Stimulated activated CD4-positive, alpha-beta T cell treated with anti-CD3 and anti-CD28 coated beads, TNF-alpha, amount 100 ng/mL, for 4 hours (primary cell): Measurements from ENCODE around the gene CDA.

Source experiments
- DNase-seq, 3 experiments: peaks; one replicate each; pipeline ENCODE4 v3.0.0-alpha.2; 2020; ENCODE audit warnings: low read depth in 3 of 3

Gene CDA

GRCh38 chr1:20615946-20616846 is 27.3 kb downstream of the CDA start:
- no peak for DNase-seq

- DNase-seq = no peak
Observed at GRCh38 chr1:20616847-20617487, 28.1 kb downstream of the CDA start.

GRCh38 chr1:20618550-20618949 is 29.7 kb downstream of the CDA start:
- no peak for DNase-seq

- DNase-seq = no peak
Observed at GRCh38 chr1:20619999-20620398, 31.1 kb downstream of the CDA start.

GRCh38 chr1:20621012-20621411 is 32.1 kb downstream of the CDA start:
- no peak for DNase-seq

GRCh38 chr1:20624709-20625108 is 35.8 kb downstream of the CDA start:
- no peak for DNase-seq

GRCh38 chr1:20625176-20626097 is 36.5 kb downstream of the CDA start:
- no peak for DNase-seq

GRCh38 chr1:20626098-20626427 is 37.2 kb downstream of the CDA start:
- no peak for DNase-seq

- no peak for DNase-seq
Observed at GRCh38 chr1:20626524-20626923, 37.6 kb downstream of the CDA start.

- no peak for DNase-seq
Observed at GRCh38 chr1:20630729-20631128, 41.8 kb downstream of the CDA start.

- no peak for DNase-seq
Observed at GRCh38 chr1:20632386-20632785, 43.5 kb downstream of the CDA start.

- peak; percentile 73 to 77 (median 75) for DNase-seq
Observed at GRCh38 chr1:20633190-20634064, 44.5 kb downstream of the CDA start, which contains the start of gene PINK1. PINK1 (plus strand) TSS chr1:20633458; CDS start chr1:20633549, 91 bp downstream.

- DNase-seq = no peak
Observed at GRCh38 chr1:20634065-20634593, 45.2 kb downstream of the CDA start.

- DNase-seq = no peak
Observed at GRCh38 chr1:20634594-20635084, 45.7 kb downstream of the CDA start.

GRCh38 chr1:20636785-20637347 is 48.0 kb downstream of the CDA start:
- no peak for DNase-seq

GRCh38 chr1:20640183-20640597 is 51.3 kb downstream of the CDA start:
- peak in 2 of 3 experiments; percentile 15 to 34 for DNase-seq

GRCh38 chr1:20641975-20642374 is 53.1 kb downstream of the CDA start:
- no peak for DNase-seq

- no peak for DNase-seq
Observed at GRCh38 chr1:20643080-20643479, 54.2 kb downstream of the CDA start.

- no peak for DNase-seq
Observed at GRCh38 chr1:20644416-20644815, 55.5 kb downstream of the CDA start.

GRCh38 chr1:20645414-20645813 is 56.5 kb downstream of the CDA start:
- DNase-seq = no peak
